Testis (tissue), 3 donors: Measurements from ENCODE around the gene ZNF416. TPM values are rescaled to one million over a fixed set of nuclear protein-coding genes. Genes with fewer than 3 reads are reported as not detected.
A peak's percentile ranks its signal among the peaks of the same experiment; 100 is the strongest.

Source experiments
- DNase-seq: peaks from one replicate; pipeline ENCODE4 v3.0.0-alpha.2; 2019
- H3K27ac ChIP-seq, 2 donors: fragments of 200-600 bp; sonication (generic); one replicate each; pipeline ENCODE4 v1.5.1; 2019
- H3K27me3 ChIP-seq: fragments of 200-600 bp; sonication (generic); one replicate; pipeline ENCODE4 v1.5.1; 2019
- H3K36me3 ChIP-seq: fragments of 200-600 bp; sonication (generic); one replicate; pipeline ENCODE4 v1.5.1; 2017; ENCODE audit warnings: low read depth; ENCODE audit errors: missing control alignments
- H3K4me1 ChIP-seq: fragments of 200-600 bp; sonication (generic); one replicate; pipeline ENCODE4 v1.5.1; 2019
- H3K4me3 ChIP-seq, 2 donors: fragments of 200-600 bp; sonication (generic); one replicate each; pipeline ENCODE4 v1.5.1; 2017 to 2019
- H3K9me3 ChIP-seq: fragments of 200-600 bp; sonication (generic); one replicate; pipeline ENCODE4 v1.5.1; 2017
- CTCF ChIP-seq, 3 experiments: fragments of 450-650 bp in 2 of 3; fragments of 200-600 bp in 1 of 3; sonication (generic) in 1 of 3; IDR thresholded peaks; one replicate each; pipeline ENCODE4 v1.5.1; 2016 to 2019; ENCODE audit warnings: antibody characterized with exemption in 3 of 3, mild to moderate bottlenecking in 2 of 3, moderate library complexity in 1 of 3
- POLR2A ChIP-seq: fragments of 450-650 bp; IDR thresholded peaks from one replicate; pipeline ENCODE4 v1.6.1; 2017; ENCODE audit warnings: antibody characterized with exemption, mild to moderate bottlenecking, moderate library complexity
- WGBS, 2 donors: methylation state at CpG; one replicate each; pipeline ENCODE4 v1.1.5; 2018; 5-methylcytosine and 5-hydroxymethylcytosine counted together
- intact Hi-C: fragments of 100-400 bp; cut with DNase I; formaldehyde crosslinking; loops from one replicate; pipeline ENCODE4 v1.15.1; 2023; ENCODE audit warnings: low total_unique reads
- polyA plus RNA-seq: library from polyadenylated mRNA; stranded (reverse); fragments of 350-450 nt; fragmentation: Illumina TruSeq; extraction: RNeasy Lipid Tissue Mini Kit (QIAGEN cat#74804); gene quantifications from one replicate; pipeline ENCODE4 v1.2.3, GENCODE V29; 2014; ENCODE audit warnings: low read depth, low replicate concordance; ENCODE audit not compliant: insufficient read depth
- total RNA-seq, 2 donors: library from RNA; depleted of rRNA; stranded (reverse); fragments of >200 nt; gene quantifications; one replicate each; pipeline ENCODE4 v1.2.3, GENCODE V29; 2016

Gene ZNF416
- total and polyA plus RNA-seq, 3 donors from 2014 or later: 8.7 to 10.9 (median 9.4) TPM

DNA sequence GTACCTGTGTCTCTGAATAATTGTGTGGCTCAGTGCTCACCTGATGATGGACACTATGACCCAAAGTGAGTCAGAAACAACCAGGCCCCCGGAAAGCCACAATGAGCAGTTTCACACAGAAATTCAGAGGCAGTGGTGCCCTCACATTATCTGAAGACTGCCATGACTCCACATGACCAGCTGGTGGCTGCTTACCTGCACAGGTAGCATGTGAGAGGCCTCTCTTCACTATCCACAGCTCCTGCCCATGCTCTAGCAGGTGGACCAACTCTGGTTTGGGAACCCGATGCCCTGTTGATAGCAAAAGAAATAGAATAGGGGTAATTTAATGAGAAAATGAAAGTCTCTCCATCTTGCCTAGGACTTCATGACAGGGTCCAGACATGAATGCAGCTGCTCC lies 26.3 kb downstream of the ZNF416 start:
- no peak for DNase-seq
- intact Hi-C loops: no loop called here
- 94 to 97% methylated on average over 2 of the region's 2 CpGs for WGBS, 2 donors
- Histone ChIP-seq H3K27me3 (no peaks in the 10 kb centered on the region), H3K36me3 (no peaks in the 10 kb centered on the region), H3K4me1 (no peaks in the 10 kb centered on the region), H3K4me3 (no peak overlapping the region), H3K9me3 (no peaks in the 10 kb centered on the region), H3K27ac (no peak overlapping the region)
- TF ChIP-seq CTCF (IDR thresholded peaks at IDR 0.05): no peak
- no peak for TF ChIP-seq POLR2A

DNA sequence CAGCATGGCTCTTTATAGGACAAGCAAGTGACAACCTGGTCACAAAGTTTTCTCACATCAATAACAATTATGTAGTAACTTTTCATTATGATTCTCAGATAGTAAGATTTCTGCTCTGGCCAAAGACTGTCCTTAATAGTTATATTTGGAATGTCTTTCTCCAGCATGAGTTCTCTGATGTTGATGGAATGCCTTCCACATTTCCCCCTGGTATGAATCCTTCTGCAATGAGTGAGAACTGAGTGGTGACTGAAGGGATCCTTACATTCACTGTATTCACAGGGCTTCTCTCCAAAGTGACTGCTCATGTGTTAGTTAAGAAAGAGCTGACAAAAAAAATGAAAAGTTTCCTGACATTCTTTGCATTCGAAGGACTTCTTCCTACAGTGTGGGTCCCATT lies 32.2 kb downstream of the ZNF416 start:
- intact Hi-C loops: no loop called here
- no peaks in the 10 kb centered on the region for H3K36me3 ChIP-seq
- no peaks in the 10 kb centered on the region for H3K9me3 ChIP-seq
- no peak overlapping the region for H3K4me3 ChIP-seq
- no peaks in the 10 kb centered on the region for H3K27me3 ChIP-seq
- no peak for TF ChIP-seq POLR2A
- TF ChIP-seq CTCF (IDR thresholded peaks at IDR 0.05): no peak
- H3K27ac ChIP-seq: no peak overlapping the region
- no peak for DNase-seq
- WGBS, 2 donors: 95% methylated on average over 1 of the region's 1 CpG
- H3K4me1 ChIP-seq: no peaks in the 10 kb centered on the region

GRCh38 chr19:57537953-57538547 lies 40.7 kb downstream of the ZNF416 start:
- Histone ChIP-seq H3K27ac (no peak overlapping the region), H3K36me3 (peaks cover 3% of the 10 kb centered on the region), H3K9me3 (peaks cover 4% of the 10 kb centered on the region), H3K27me3 (no peaks in the 10 kb centered on the region), H3K4me1 (no peaks in the 10 kb centered on the region), H3K4me3 (no peak overlapping the region)
- no peak for TF ChIP-seq CTCF (IDR thresholded peaks at IDR 0.05)
- no peak for TF ChIP-seq POLR2A
- intact Hi-C loops: no loop called here
- no peak for DNase-seq
- WGBS, 2 donors: 97 to 98% methylated on average over 7 of the region's 7 CpGs

DNA sequence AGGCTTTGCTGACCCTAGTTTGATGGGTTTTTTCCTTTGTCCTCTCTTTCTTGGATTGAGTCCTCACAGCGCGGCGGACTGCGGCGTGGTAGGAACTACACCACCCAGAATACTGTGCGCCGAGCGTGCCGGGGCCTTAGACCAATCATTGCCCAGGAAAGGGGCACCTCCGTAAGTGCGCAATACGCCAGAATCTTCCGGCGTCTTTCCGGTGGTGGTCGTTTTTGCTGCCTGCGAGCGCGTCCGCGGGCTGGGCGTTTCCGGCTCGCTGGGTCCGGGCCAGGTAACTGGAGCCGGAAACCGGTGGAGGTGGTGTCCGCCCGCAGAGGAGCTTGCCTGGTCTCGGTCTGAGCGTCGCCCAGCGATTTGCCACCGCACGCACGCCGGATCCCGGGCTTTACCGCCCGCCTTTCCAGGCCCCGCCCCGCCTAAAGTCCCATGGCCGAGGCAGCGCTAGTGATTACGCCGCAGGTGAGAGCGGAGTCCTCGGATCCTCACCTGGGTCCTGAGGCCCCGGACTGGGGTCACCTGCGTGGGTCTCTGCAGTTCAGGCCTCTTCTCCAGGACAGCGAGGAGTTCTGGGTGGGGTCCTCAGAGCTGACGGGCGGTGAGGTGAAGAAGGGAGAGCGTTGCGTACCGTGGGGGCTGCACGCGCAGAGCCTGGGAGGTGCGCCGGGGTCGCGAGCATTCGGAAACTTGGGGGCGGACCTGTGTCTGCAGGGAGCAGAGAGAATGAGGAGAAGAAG lies 51.4 kb downstream of the ZNF416 start, which contains the start of gene ZNF549:
TSS of gene ZNF549 (plus strand) at position 221 of the 746 bp plus-strand sequence. CDS start at position 439, 218 bp downstream.
- H3K4me3 ChIP-seq: peak within 1 kb of the TSS; percentile 81 to 92
- no peak for TF ChIP-seq POLR2A
- peak in 1 of 3 experiments; percentile 35 for TF ChIP-seq CTCF (IDR thresholded peaks at IDR 0.05)
- peak; percentile 96 for DNase-seq
- no peaks in the 10 kb centered on the region for H3K27me3 ChIP-seq
- WGBS, 2 donors: 1 to 2% methylated on average over 34 to 54 of the region's 64 CpGs
- H3K27ac ChIP-seq: peak within 1 kb of the TSS; percentile 52 to 70
- H3K36me3 ChIP-seq: no peaks in the 10 kb centered on the region
- H3K4me1 ChIP-seq: peaks cover 4% of the 10 kb centered on the region
- intact Hi-C loops: no loop called here
- no peaks in the 10 kb centered on the region for H3K9me3 ChIP-seq

Other genes with a start within 250 kb of the ZNF416 start
- gene ZNF304, start 227.6 kb downstream of the ZNF416 start, total RNA-seq: 10 to 100 TPM; 10.8 to 11.4 TPM
- 9.5 TPM for gene ZNF304, start 227.6 kb downstream of the ZNF416 start, polyA plus RNA-seq
- gene TRAPPC2B, start 215.4 kb downstream of the ZNF416 start, total RNA-seq: 10 to 100 TPM; 30.2 to 31.2 TPM
- 24.0 TPM for gene TRAPPC2B, start 215.4 kb downstream of the ZNF416 start, polyA plus RNA-seq
- gene ZNF547, start 215.4 kb downstream of the ZNF416 start, total RNA-seq: 10 to 100 TPM in 1 of 2 donors, 1 to 10 TPM in 1; 7.8 to 11.8 TPM
- 4.7 TPM for gene ZNF547, start 215.4 kb downstream of the ZNF416 start, polyA plus RNA-seq
- 10 to 100 TPM; 35.4 to 39.3 TPM for gene ZNF548, start 189.1 kb downstream of the ZNF416 start, total RNA-seq
- gene ZNF548, start 189.1 kb downstream of the ZNF416 start, polyA plus RNA-seq: 14.6 TPM
- gene ZNF17, start 167.8 kb downstream of the ZNF416 start, total RNA-seq: 10 to 100 TPM; 19.8 to 25.5 TPM
- gene ZNF17, start 167.8 kb downstream of the ZNF416 start, polyA plus RNA-seq: 7.4 TPM
- 10 to 100 TPM; 11.2 to 14.1 TPM for gene ZNF749, start 143.6 kb downstream of the ZNF416 start, total RNA-seq
- 7.9 TPM for gene ZNF749, start 143.6 kb downstream of the ZNF416 start, polyA plus RNA-seq
- 1 to 10 TPM; 5.3 to 7.8 TPM for gene VN1R1, start 121.8 kb downstream of the ZNF416 start, total RNA-seq
- 0.44 TPM for gene VN1R1, start 121.8 kb downstream of the ZNF416 start, polyA plus RNA-seq
- 10 to 100 TPM; 39.8 to 57.3 TPM for gene ZNF772, start 101.3 kb downstream of the ZNF416 start, total RNA-seq
- 7.6 TPM for gene ZNF772, start 101.3 kb downstream of the ZNF416 start, polyA plus RNA-seq
- gene ZNF419, start 91.2 kb downstream of the ZNF416 start, total RNA-seq: 10 to 100 TPM; 15.1 to 23.6 TPM
- gene ZNF419, start 91.2 kb downstream of the ZNF416 start, polyA plus RNA-seq: 10.1 TPM
- gene ZNF773, start 79.0 kb downstream of the ZNF416 start, total RNA-seq: 10 to 100 TPM; 31.2 to 33.3 TPM
- 7.3 TPM for gene ZNF773, start 79.0 kb downstream of the ZNF416 start, polyA plus RNA-seq
- 10 to 100 TPM; 12.8 to 13.5 TPM for gene ZNF549, start 51.6 kb downstream of the ZNF416 start, total RNA-seq
- 6.9 TPM for gene ZNF549, start 51.6 kb downstream of the ZNF416 start, polyA plus RNA-seq
- gene ZNF550, start 19.0 kb downstream of the ZNF416 start, total RNA-seq: 10 to 100 TPM in 1 of 2 donors, 1 to 10 TPM in 1; 9.9 to 10.7 TPM
- gene ZNF550, start 19.0 kb downstream of the ZNF416 start, polyA plus RNA-seq: 5.7 TPM
- 10 to 100 TPM; 15.1 to 21.7 TPM for gene ZIK1, start 5.2 kb upstream of the ZNF416 start, total RNA-seq
- 8.9 TPM for gene ZIK1, start 5.2 kb upstream of the ZNF416 start, polyA plus RNA-seq
- 1 to 10 TPM; 4.6 to 9.8 TPM for gene ZNF530, start 21.0 kb upstream of the ZNF416 start, total RNA-seq
- 3.0 TPM for gene ZNF530, start 21.0 kb upstream of the ZNF416 start, polyA plus RNA-seq
- gene ZNF134, start 35.3 kb upstream of the ZNF416 start, total RNA-seq: 10 to 100 TPM; 37.6 to 41.7 TPM
- gene ZNF134, start 35.3 kb upstream of the ZNF416 start, polyA plus RNA-seq: 11.2 TPM
- 10 to 100 TPM; 16.9 to 18.6 TPM for gene ZNF211, start 54.3 kb upstream of the ZNF416 start, total RNA-seq
- gene ZNF211, start 54.3 kb upstream of the ZNF416 start, polyA plus RNA-seq: 11.1 TPM
- gene ZSCAN4, start 90.0 kb upstream of the ZNF416 start, total RNA-seq: under 1 TPM; 0.12 to 0.24 TPM
- 0.26 TPM for gene ZSCAN4, start 90.0 kb upstream of the ZNF416 start, polyA plus RNA-seq
- gene ZNF551, start 103.1 kb upstream of the ZNF416 start, total RNA-seq: 10 to 100 TPM; 22.9 to 30.8 TPM
- gene ZNF551, start 103.1 kb upstream of the ZNF416 start, polyA plus RNA-seq: 9.7 TPM
- gene ZNF154, start 130.3 kb upstream of the ZNF416 start, total RNA-seq: 1 to 10 TPM; 1.1 to 6.8 TPM
- 3.3 TPM for gene ZNF154, start 130.3 kb upstream of the ZNF416 start, polyA plus RNA-seq
- 10 to 100 TPM; 14.3 to 14.4 TPM for gene ZNF671, start 148.7 kb upstream of the ZNF416 start, total RNA-seq
- gene ZNF671, start 148.7 kb upstream of the ZNF416 start, polyA plus RNA-seq: 15.1 TPM
- gene ZNF776, start 167.9 kb upstream of the ZNF416 start, total RNA-seq: 10 to 100 TPM; 21.7 to 31.0 TPM
- 11.8 TPM for gene ZNF776, start 167.9 kb upstream of the ZNF416 start, polyA plus RNA-seq
- 10 to 100 TPM; 20.3 to 28.3 TPM for gene ZNF586, start 190.8 kb upstream of the ZNF416 start, total RNA-seq
- 6.7 TPM for gene ZNF586, start 190.8 kb upstream of the ZNF416 start, polyA plus RNA-seq
- 10 to 100 TPM in 1 of 2 donors, 1 to 10 TPM in 1; 9.5 to 11.4 TPM for gene ZNF552, start 236.0 kb upstream of the ZNF416 start, total RNA-seq
- 4.4 TPM for gene ZNF552, start 236.0 kb upstream of the ZNF416 start, polyA plus RNA-seq